Liver (tissue), 9 donors: Measurements from ENCODE around the gene SCRN1. TPM values are rescaled to one million over a fixed set of nuclear protein-coding genes. Genes with fewer than 3 reads are reported as not detected.

ENCODE experiments used
- DNase-seq: peaks from one replicate; pipeline ENCODE4 v3.0.0-alpha.2; 2017; ENCODE audit warnings: low spot score
- H3K27ac ChIP-seq, 2 donors: one replicate each; pipeline ENCODE4 v1.7.0; 2013; ENCODE audit warnings: inconsistent platforms in 2 of 2, low read length in 2 of 2, control low read depth in 1 of 2, low read depth in 1 of 2, mild to moderate bottlenecking in 1 of 2
- H3K27me3 ChIP-seq, 4 donors: one replicate each; pipeline versions ENCODE4 v1.6.1 to v1.7.0; 2013; ENCODE audit warnings: low read length in 3 of 4, inconsistent platforms in 1 of 4, mild to moderate bottlenecking in 1 of 4, moderate library complexity in 1 of 4; ENCODE audit not compliant: control insufficient read depth in 4 of 4, insufficient read depth in 4 of 4
- H3K36me3 ChIP-seq, 4 donors: one replicate each; pipeline versions ENCODE4 v1.6.1 to v1.7.0; 2013; ENCODE audit warnings: low read length in 3 of 4, mild to moderate bottlenecking in 3 of 4, low read depth in 1 of 4, moderate library complexity in 1 of 4; ENCODE audit not compliant: control insufficient read depth in 4 of 4, insufficient read depth in 3 of 4
- H3K4me1 ChIP-seq, 4 donors: one replicate each; pipeline versions ENCODE4 v1.6.1 to v1.7.0; 2013; ENCODE audit warnings: low read length in 3 of 4, mild to moderate bottlenecking in 3 of 4, moderate library complexity in 1 of 4; ENCODE audit not compliant: control insufficient read depth in 4 of 4, insufficient read depth in 4 of 4
- H3K4me3 ChIP-seq, 3 donors: one replicate each; pipeline versions ENCODE4 v1.6.1 to v1.7.0; 2013; ENCODE audit warnings: low read length in 3 of 3, control low read depth in 1 of 3, low read depth in 1 of 3, mild to moderate bottlenecking in 1 of 3
- H3K9ac ChIP-seq, 2 donors: one replicate each; pipeline ENCODE4 v1.7.0; 2013; ENCODE audit warnings: low read length in 2 of 2, mild to moderate bottlenecking in 2 of 2, moderate library complexity in 2 of 2, control low read depth in 1 of 2, low read depth in 1 of 2
- H3K9me3 ChIP-seq, 4 donors: one replicate each; pipeline versions ENCODE4 v1.6.1 to v1.7.0; 2013; ENCODE audit warnings: low read length in 3 of 4; ENCODE audit not compliant: control insufficient read depth in 4 of 4
- FOXA2 ChIP-seq: IDR thresholded peaks from 2 replicates; pipeline ENCODE4 v1.6.1; 2016; ENCODE audit warnings: antibody characterized with exemption
- GABPA ChIP-seq, 2 donors: IDR thresholded peaks in 1 of 2; conservative IDR thresholded peaks in 1 of 2; 2 replicates each; pipeline ENCODE4 v1.6.1; 2016; ENCODE audit warnings: antibody characterized with exemption in 2 of 2, mild to moderate bottlenecking in 1 of 2, moderate library complexity in 1 of 2
- HNF4A ChIP-seq, 2 donors: conservative IDR thresholded peaks; 2 replicates each; pipeline ENCODE4 v1.6.1; 2016; ENCODE audit warnings: antibody characterized with exemption in 2 of 2, mild to moderate bottlenecking in 2 of 2
- HNF4G ChIP-seq: IDR thresholded peaks from 2 replicates; pipeline ENCODE4 v1.6.1; 2016; ENCODE audit warnings: antibody characterized with exemption
- MAX ChIP-seq: IDR thresholded peaks from 2 replicates; pipeline ENCODE4 v1.6.1; 2016; ENCODE audit warnings: antibody characterized with exemption
- NR2F2 ChIP-seq: IDR thresholded peaks from 2 replicates; pipeline ENCODE4 v1.6.1; 2016; ENCODE audit warnings: antibody characterized with exemption
- RAD21 ChIP-seq, 2 donors: IDR thresholded peaks; 2 replicates each; pipeline ENCODE4 v1.6.1; 2016; ENCODE audit warnings: antibody characterized with exemption in 2 of 2, mild to moderate bottlenecking in 2 of 2
- REST ChIP-seq: IDR thresholded peaks from 2 replicates; pipeline ENCODE4 v1.6.1; 2016; ENCODE audit warnings: antibody characterized with exemption, mild to moderate bottlenecking
- TAF1 ChIP-seq: conservative IDR thresholded peaks from 2 replicates; pipeline ENCODE4 v1.6.1; 2016; ENCODE audit warnings: antibody characterized with exemption, mild to moderate bottlenecking
- YY1 ChIP-seq: IDR thresholded peaks from 2 replicates; pipeline ENCODE4 v1.6.1; 2016; ENCODE audit warnings: antibody characterized with exemption, mild to moderate bottlenecking
- ZBTB33 ChIP-seq: IDR thresholded peaks from 2 replicates; pipeline ENCODE4 v1.6.1; 2016; ENCODE audit warnings: antibody characterized with exemption
- WGBS: extraction: QIAGEN DNeasy Blood & Tissue Kit; methylation state at CpG from one replicate; pipeline ENCODE4 v1.1.7; 2013; 5-methylcytosine and 5-hydroxymethylcytosine counted together
- polyA plus RNA-seq, 2 donors: library from polyadenylated mRNA; stranded (reverse) in 1 of 2; unstranded in 1 of 2; fragments of 200-250 nt in 1 of 2; fragments of >200 nt in 1 of 2; fragmentation: Nextera tagmentation in 1 of 2; extraction: Ambion mirVana in 1 of 2; gene quantifications; one replicate each; pipeline versions ENCODE4 v1.2.1 to v1.2.3, GENCODE V29; 2013 to 2015
- total RNA-seq, 2 donors: library from RNA; depleted of rRNA; stranded (reverse); fragments of >200 nt; gene quantifications; one replicate each; pipeline ENCODE4 v1.2.3, GENCODE V29; 2014
- TF ChIP-seq, protein P1 (sequence below): IDR thresholded peaks from 2 replicates; pipeline ENCODE4 v1.6.1; 2016; ENCODE audit warnings: antibody characterized with exemption
- TF ChIP-seq, protein P2 (sequence below): fragments of 150-350 bp; IDR thresholded peaks from 2 replicates; pipeline ENCODE4 v1.5.1; 2017; ENCODE audit warnings: improper control_type of control experiment, low read depth, low read length; ENCODE audit not compliant: missing input control
- donor health status: healthy.
- donor health status: healthy.
- donor health status: healthy.
- donor health status: healthy.
- donor health status: healthy.

Gene SCRN1
- total and polyA plus RNA-seq, 4 donors = 1.1 to 4.1 (median 2.0) TPM

GRCh38 chr7:29889288-29889687 lies 100.3 kb downstream of the SCRN1 start:
- no peak for DNase-seq
- no peak overlapping the region for H3K27ac ChIP-seq
- H3K27me3 ChIP-seq = no peaks in the 10 kb centered on the region
- no peak overlapping the region for H3K9ac ChIP-seq
- no peak overlapping the region for H3K4me3 ChIP-seq
- H3K9me3 ChIP-seq = no peaks in the 10 kb centered on the region
- WGBS = 94% methylated on average over 5 of the region's 5 CpGs
- H3K4me1 ChIP-seq = no peaks in the 10 kb centered on the region
- no peak for TF ChIP-seq MAX
- no peak for TF ChIP-seq ZBTB33
- TF ChIP-seq REST = no peak
- no peaks in the 10 kb centered on the region for H3K36me3 ChIP-seq

- no peak overlapping the region for H3K4me3 ChIP-seq
- no peaks in the 10 kb centered on the region for H3K36me3 ChIP-seq
- H3K27ac ChIP-seq = no peak overlapping the region
- H3K9me3 ChIP-seq = no peaks in the 10 kb centered on the region
- no peaks in the 10 kb centered on the region for H3K27me3 ChIP-seq
- WGBS = 91% methylated on average over 7 of the region's 7 CpGs
- H3K4me1 ChIP-seq = no peaks in the 10 kb centered on the region
- no peak overlapping the region for H3K9ac ChIP-seq
- TF ChIP-seq, protein P1, sequence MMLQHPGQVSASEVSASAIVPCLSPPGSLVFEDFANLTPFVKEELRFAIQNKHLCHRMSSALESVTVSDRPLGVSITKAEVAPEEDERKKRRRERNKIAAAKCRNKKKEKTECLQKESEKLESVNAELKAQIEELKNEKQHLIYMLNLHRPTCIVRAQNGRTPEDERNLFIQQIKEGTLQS = no peak
- TF ChIP-seq ZBTB33 (no peak), HNF4A (conservative IDR thresholded peaks at IDR 0.05) (no peak), GABPA (IDR thresholded peaks at IDR 0.05 in 1 of 2, conservative IDR thresholded peaks at IDR 0.05 in 1 of 2) (no peak), TAF1 (no peak), FOXA2 (no peak), YY1 (no peak), NR2F2 (no peak), RAD21 (IDR thresholded peaks at IDR 0.05) (no peak), HNF4G (no peak)
- TF ChIP-seq, protein P2, sequence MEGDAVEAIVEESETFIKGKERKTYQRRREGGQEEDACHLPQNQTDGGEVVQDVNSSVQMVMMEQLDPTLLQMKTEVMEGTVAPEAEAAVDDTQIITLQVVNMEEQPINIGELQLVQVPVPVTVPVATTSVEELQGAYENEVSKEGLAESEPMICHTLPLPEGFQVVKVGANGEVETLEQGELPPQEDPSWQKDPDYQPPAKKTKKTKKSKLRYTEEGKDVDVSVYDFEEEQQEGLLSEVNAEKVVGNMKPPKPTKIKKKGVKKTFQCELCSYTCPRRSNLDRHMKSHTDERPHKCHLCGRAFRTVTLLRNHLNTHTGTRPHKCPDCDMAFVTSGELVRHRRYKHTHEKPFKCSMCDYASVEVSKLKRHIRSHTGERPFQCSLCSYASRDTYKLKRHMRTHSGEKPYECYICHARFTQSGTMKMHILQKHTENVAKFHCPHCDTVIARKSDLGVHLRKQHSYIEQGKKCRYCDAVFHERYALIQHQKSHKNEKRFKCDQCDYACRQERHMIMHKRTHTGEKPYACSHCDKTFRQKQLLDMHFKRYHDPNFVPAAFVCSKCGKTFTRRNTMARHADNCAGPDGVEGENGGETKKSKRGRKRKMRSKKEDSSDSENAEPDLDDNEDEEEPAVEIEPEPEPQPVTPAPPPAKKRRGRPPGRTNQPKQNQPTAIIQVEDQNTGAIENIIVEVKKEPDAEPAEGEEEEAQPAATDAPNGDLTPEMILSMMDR = no peak
- DNase-seq = no peak
Observed at GRCh38 chr7:29888006-29888405, 101.6 kb downstream of the SCRN1 start.
